DMS 273 (cell line): ENCODE data around the gene DPP10.
A peak's percentile ranks its signal among the peaks of the same experiment; 100 is the strongest.

ENCODE experiments used
- DNase-seq: peaks from one replicate; lab custom pipeline; 2025; ENCODE audit not compliant: unreplicated experiment; lab: John Stamatoyannopoulos, UW

DPP10 gene

GRCh38 chr2:114789989-114790388, 347.5 kb downstream of the DPP10 start:
- no peak for DNase-seq

GRCh38 chr2:114797540-114797939, 355.1 kb downstream of the DPP10 start:
- DNase-seq = no peak

- peak; percentile 35 for DNase-seq
Measured at GRCh38 chr2:114797942-114798341, 355.5 kb downstream of the DPP10 start.

- DNase-seq = no peak
Measured at GRCh38 chr2:114800371-114800770, 357.9 kb downstream of the DPP10 start.

GRCh38 chr2:114805195-114805594, 362.8 kb downstream of the DPP10 start:
- DNase-seq = no peak

GRCh38 chr2:114810092-114810491, 367.7 kb downstream of the DPP10 start:
- DNase-seq = no peak

GRCh38 chr2:114812261-114812660, 369.8 kb downstream of the DPP10 start:
- no peak for DNase-seq

GRCh38 chr2:114814355-114814754, 371.9 kb downstream of the DPP10 start:
- no peak for DNase-seq

GRCh38 chr2:114821055-114821454, 378.6 kb downstream of the DPP10 start:
- DNase-seq = no peak

GRCh38 chr2:114843963-114844362, 401.5 kb downstream of the DPP10 start:
- DNase-seq = no peak

- DNase-seq = no peak
Measured at GRCh38 chr2:114857196-114857595, 414.8 kb downstream of the DPP10 start.

GRCh38 chr2:114859726-114860510, 417.5 kb downstream of the DPP10 start:
- DNase-seq = no peak

GRCh38 chr2:114862243-114862642, 419.8 kb downstream of the DPP10 start:
- DNase-seq = no peak

GRCh38 chr2:114864901-114865300, 422.5 kb downstream of the DPP10 start:
- peak; percentile 75 for DNase-seq

GRCh38 chr2:114880046-114880445, 437.6 kb downstream of the DPP10 start:
- peak; percentile 10 for DNase-seq

GRCh38 chr2:114919985-114920384, 477.5 kb downstream of the DPP10 start:
- DNase-seq = no peak

GRCh38 chr2:114922076-114922475, 479.6 kb downstream of the DPP10 start:
- no peak for DNase-seq

GRCh38 chr2:114925296-114926255, 483.1 kb downstream of the DPP10 start:
- no peak for DNase-seq

GRCh38 chr2:114926303-114926702, 483.9 kb downstream of the DPP10 start:
- no peak for DNase-seq

- peak; percentile 3 for DNase-seq
Measured at GRCh38 chr2:114929225-114929624, 486.8 kb downstream of the DPP10 start.

- DNase-seq = no peak
Measured at GRCh38 chr2:114933671-114934241, 491.3 kb downstream of the DPP10 start.

- DNase-seq = no peak
Measured at GRCh38 chr2:114935031-114935430, 492.6 kb downstream of the DPP10 start.
